SK-N-SH (cell line): ENCODE results near the gene ZNF547. TPM values are rescaled to one million over a fixed set of nuclear protein-coding genes. Genes with fewer than 3 reads are reported as not detected.

Experiments
- CTCF ChIA-PET: fragments of 300-600, 350-600 bp; formaldehyde crosslinking; extraction: SDS; loops from one replicate; lab custom pipeline; 2021; lab: Yijun Ruan, JAX
- POLR2A ChIA-PET: fragments of 350-600 bp; sonication (Branson Sonifier 250); formaldehyde crosslinking; extraction: SDS; loops from one replicate; lab custom pipeline; 2020; ENCODE audit warnings: antibody characterized with exemption, inconsistent platforms; lab: Yijun Ruan, JAX
- DNase-seq: peaks from one replicate; pipeline ENCODE4 v3.0.0; 2012
- H2AFZ ChIP-seq: fragments of 200-600 bp; sonication (generic); 2 replicates; pipeline ENCODE4 v1.8.1; 2016; ENCODE audit warnings: antibody characterized with exemption, mild to moderate bottlenecking, low read depth
- H3F3A ChIP-seq: fragments of 200-600 bp; sonication (generic); replicated peaks from 2 replicates; pipeline ENCODE3; 2016; ENCODE audit warnings: antibody characterized with exemption, mild to moderate bottlenecking; ENCODE audit not compliant: insufficient read depth
- H3K27ac ChIP-seq, 2 experiments: fragments of 200-500 bp in 1 of 2; fragments of 200-600 bp in 1 of 2; sonication (Bioruptor generic) in 1 of 2; sonication (generic), shearing (Covaris generic) in 1 of 2; 2 replicates each; pipeline versions ENCODE4 v1.5.1 to v1.6.1; 2014 to 2016; ENCODE audit warnings: low read depth in 2 of 2, inconsistent platforms in 1 of 2, low read length in 1 of 2, mild to moderate bottlenecking in 1 of 2, mixed read lengths in 1 of 2
- H3K27me3 ChIP-seq: fragments of 200-600 bp; sonication (generic), shearing (Covaris generic); 2 replicates; pipeline ENCODE4 v1.6.1; 2016; ENCODE audit warnings: mixed run types; ENCODE audit not compliant: insufficient read depth
- H3K36me3 ChIP-seq, 2 experiments: fragments of 200-500 bp in 1 of 2; fragments of 200-600 bp in 1 of 2; sonication (Bioruptor generic) in 1 of 2; sonication (generic) in 1 of 2; replicated peaks in 1 of 2; 2 replicates each; pipeline versions ENCODE3 to v1.5.1; 2014 to 2016; ENCODE audit warnings: low read length in 1 of 2, mild to moderate bottlenecking in 1 of 2; ENCODE audit not compliant: insufficient read depth in 2 of 2, control insufficient read depth in 1 of 2
- H3K4me1 ChIP-seq, 2 experiments: fragments of 200-500 bp in 1 of 2; fragments of 200-600 bp in 1 of 2; sonication (Bioruptor generic) in 1 of 2; sonication (generic), shearing (Covaris generic) in 1 of 2; 2 replicates each; pipeline versions ENCODE4 v1.5.1 to v1.6.1; 2014 to 2016; ENCODE audit warnings: low read depth in 1 of 2, low read length in 1 of 2, mixed run types in 1 of 2; ENCODE audit not compliant: insufficient read depth in 2 of 2, control insufficient read depth in 1 of 2
- H3K4me2 ChIP-seq: fragments of 200-600 bp; sonication (generic), shearing (Covaris generic); 2 replicates; pipeline ENCODE4 v1.6.1; 2017; ENCODE audit warnings: mixed run types
- H3K4me3 ChIP-seq, 2 experiments: fragments of 200-500 bp in 1 of 2; fragments of 200-600 bp in 1 of 2; sonication (Bioruptor generic) in 1 of 2; sonication (generic), shearing (Covaris generic) in 1 of 2; 2 replicates each; pipeline versions ENCODE4 v1.5.1 to v1.8.1; 2014 to 2016; ENCODE audit warnings: low read depth in 2 of 2, inconsistent platforms in 1 of 2, low read length in 1 of 2, mild to moderate bottlenecking in 1 of 2, mixed read lengths in 1 of 2, moderate library complexity in 1 of 2
- H3K79me2 ChIP-seq: fragments of 200-600 bp; sonication (generic); 2 replicates; pipeline ENCODE4 v1.8.1; 2017; ENCODE audit warnings: mild to moderate bottlenecking; ENCODE audit not compliant: insufficient read depth
- H3K9ac ChIP-seq: fragments of 200-600 bp; sonication (generic); 2 replicates; pipeline ENCODE4 v1.6.1; 2017; ENCODE audit warnings: mixed run types
- H3K9me2 ChIP-seq: fragments of 200-600 bp; sonication (generic); 2 replicates; pipeline ENCODE4 v1.6.1; 2017; ENCODE audit warnings: mixed run types
- H3K9me3 ChIP-seq: fragments of 200-600 bp; sonication (generic); 2 replicates; pipeline ENCODE4 v1.6.1; 2017; ENCODE audit warnings: mixed run types, mild to moderate bottlenecking, moderate library complexity
- H4K20me1 ChIP-seq: fragments of 200-600 bp; sonication (generic); 2 replicates; pipeline ENCODE4 v1.6.1; 2017; ENCODE audit warnings: mild to moderate bottlenecking, mixed run types; ENCODE audit not compliant: insufficient read depth
- CTCF ChIP-seq: fragments of 200-600 bp; sonication (generic); IDR thresholded peaks from 2 replicates; pipeline ENCODE4 v1.6.1; 2017; ENCODE audit warnings: antibody characterized with exemption, mild to moderate bottlenecking, moderate library complexity
- EZH2phosphoT487 ChIP-seq: fragments of 200-600 bp; sonication (generic); IDR thresholded peaks from 2 replicates; pipeline ENCODE4 v1.6.1; 2017; ENCODE audit warnings: low read depth, mixed run types, mild to moderate bottlenecking, antibody characterized with exemption, moderate library complexity, borderline replicate concordance
- FOSL2 ChIP-seq: IDR thresholded peaks from 2 replicates; pipeline ENCODE4 v1.4.0; 2012; ENCODE audit warnings: low read depth, mild to moderate bottlenecking, moderate library complexity, borderline replicate concordance
- FOXM1 ChIP-seq: IDR thresholded peaks from 2 replicates; pipeline ENCODE4 v1.4.0; 2012; ENCODE audit warnings: low read depth, mild to moderate bottlenecking
- GABPA ChIP-seq: IDR thresholded peaks from 2 replicates; pipeline ENCODE4 v1.4.0; 2012; ENCODE audit warnings: low read depth, mild to moderate bottlenecking
- GATA2 ChIP-seq: sonication (generic); formaldehyde crosslinking; IDR thresholded peaks from 2 replicates; pipeline ENCODE4 v1.5.0; 2020; ENCODE audit warnings: mild to moderate bottlenecking, missing genetic modification reagents
- MXI1 ChIP-seq: IDR thresholded peaks from 2 replicates; pipeline ENCODE4 v1.6.1; 2012; ENCODE audit warnings: mild to moderate bottlenecking, low read depth, low read length, improper control_type of control experiment
- NFIC ChIP-seq: IDR thresholded peaks from 2 replicates; pipeline ENCODE4 v1.4.0; 2012; ENCODE audit warnings: borderline replicate concordance
- NRF1 ChIP-seq: IDR thresholded peaks from 2 replicates; pipeline ENCODE4 v1.6.1; 2012; ENCODE audit warnings: low read depth, mild to moderate bottlenecking, low read length
- RXRA ChIP-seq: IDR thresholded peaks from 2 replicates; pipeline ENCODE4 v1.4.0; 2012; ENCODE audit warnings: low read depth, mild to moderate bottlenecking, borderline replicate concordance
- SIN3A ChIP-seq: IDR thresholded peaks from 2 replicates; pipeline ENCODE4 v1.6.1; 2012; ENCODE audit warnings: low read depth, mild to moderate bottlenecking, low read length, moderate library complexity, borderline replicate concordance
- SMC3 ChIP-seq: IDR thresholded peaks from 2 replicates; pipeline ENCODE4 v1.6.1; 2012; ENCODE audit warnings: low read depth, low read length, improper control_type of control experiment
- TCF12 ChIP-seq: IDR thresholded peaks from 2 replicates; pipeline ENCODE4 v1.4.0; 2012
- TEAD4 ChIP-seq: IDR thresholded peaks from 2 replicates; pipeline ENCODE4 v1.4.0; 2012; ENCODE audit warnings: mild to moderate bottlenecking, borderline replicate concordance; ENCODE audit not compliant: insufficient read depth
- YY1 ChIP-seq: IDR thresholded peaks from 2 replicates; pipeline ENCODE4 v1.4.0; 2012; ENCODE audit warnings: low read depth, mild to moderate bottlenecking
- WGBS: methylation state at CpG from one replicate; pipeline ENCODE4 v1.1.6; 2017; ENCODE audit warnings: low lambda C conversion rate; 5-methylcytosine and 5-hydroxymethylcytosine counted together
- polyA plus RNA-seq, 3 experiments: library from polyadenylated mRNA; depleted of rRNA; stranded (reverse); fragments of >200 nt; gene quantifications; 2 replicates each; pipeline ENCODE4 v1.2.3, GENCODE V29; 2012
- TF ChIP-seq, protein P1 (sequence below): IDR thresholded peaks from 2 replicates; pipeline ENCODE4 v1.4.0; 2012; ENCODE audit warnings: low read depth, borderline replicate concordance
- TF ChIP-seq, protein P2 (sequence below): IDR thresholded peaks from 2 replicates; pipeline ENCODE4 v1.4.0; 2012; ENCODE audit warnings: low read depth, borderline replicate concordance
- TF ChIP-seq, protein P3 (sequence below): IDR thresholded peaks from 2 replicates; pipeline ENCODE4; 2012

ZNF547 gene
- polyA plus RNA-seq, 1 of the 3 experiments (the other 2 are of a cell fraction) = 1.5 TPM

GRCh38 chr19:57355916-57356315, 7.4 kb upstream of the ZNF547 start:
- CTCF ChIA-PET = interaction anchor here (0.8 kb wide), 1 partner anchor 51 kb away, joined by 3 read pairs; no protein-coding TSS in a partner anchor
- WGBS = 88% methylated on average over 4 of the region's 4 CpGs
- peaks cover 36 to 57% of the 10 kb centered on the region in 2 experiments for H3K36me3 ChIP-seq

More at GRCh38 chr19:57355916-57356315, 7.4 kb upstream of the ZNF547 start:
- POLR2A ChIA-PET = no interaction called here
- Histone ChIP-seq H2AFZ (no peak overlapping the region), H3K27me3 (no peaks in the 10 kb centered on the region), H3K9me3 (no peaks in the 10 kb centered on the region), H3K27ac (no peak overlapping the region), H3K4me2 (no peak overlapping the region), H3K4me1 (peaks cover 7 to 16% of the 10 kb centered on the region in 2 experiments; a peak in 2 of 4 replicates), H3K9me2 (no peaks in the 10 kb centered on the region), H3K4me3 (no peak overlapping the region), H3K9ac (no peak overlapping the region), H3F3A (no peaks in the 10 kb centered on the region), H4K20me1 (no peaks in the 10 kb centered on the region), H3K79me2 (peaks cover 35% of the 10 kb centered on the region)
- TF ChIP-seq MXI1 (no peak), RXRA (no peak), TCF12 (no peak), NFIC (no peak), NRF1 (no peak), FOXM1 (no peak), CTCF (no peak), GABPA (no peak), SMC3 (no peak), YY1 (no peak), EZH2phosphoT487 (no peak), FOSL2 (no peak), GATA2 (CRISPR knock-in tag) (no peak), SIN3A (no peak), TEAD4 (no peak)
- TF ChIP-seq, protein P1, sequence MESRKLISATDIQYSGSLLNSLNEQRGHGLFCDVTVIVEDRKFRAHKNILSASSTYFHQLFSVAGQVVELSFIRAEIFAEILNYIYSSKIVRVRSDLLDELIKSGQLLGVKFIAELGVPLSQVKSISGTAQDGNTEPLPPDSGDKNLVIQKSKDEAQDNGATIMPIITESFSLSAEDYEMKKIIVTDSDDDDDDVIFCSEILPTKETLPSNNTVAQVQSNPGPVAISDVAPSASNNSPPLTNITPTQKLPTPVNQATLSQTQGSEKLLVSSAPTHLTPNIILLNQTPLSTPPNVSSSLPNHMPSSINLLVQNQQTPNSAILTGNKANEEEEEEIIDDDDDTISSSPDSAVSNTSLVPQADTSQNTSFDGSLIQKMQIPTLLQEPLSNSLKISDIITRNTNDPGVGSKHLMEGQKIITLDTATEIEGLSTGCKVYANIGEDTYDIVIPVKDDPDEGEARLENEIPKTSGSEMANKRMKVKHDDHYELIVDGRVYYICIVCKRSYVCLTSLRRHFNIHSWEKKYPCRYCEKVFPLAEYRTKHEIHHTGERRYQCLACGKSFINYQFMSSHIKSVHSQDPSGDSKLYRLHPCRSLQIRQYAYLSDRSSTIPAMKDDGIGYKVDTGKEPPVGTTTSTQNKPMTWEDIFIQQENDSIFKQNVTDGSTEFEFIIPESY = no peak
- TF ChIP-seq, protein P2, sequence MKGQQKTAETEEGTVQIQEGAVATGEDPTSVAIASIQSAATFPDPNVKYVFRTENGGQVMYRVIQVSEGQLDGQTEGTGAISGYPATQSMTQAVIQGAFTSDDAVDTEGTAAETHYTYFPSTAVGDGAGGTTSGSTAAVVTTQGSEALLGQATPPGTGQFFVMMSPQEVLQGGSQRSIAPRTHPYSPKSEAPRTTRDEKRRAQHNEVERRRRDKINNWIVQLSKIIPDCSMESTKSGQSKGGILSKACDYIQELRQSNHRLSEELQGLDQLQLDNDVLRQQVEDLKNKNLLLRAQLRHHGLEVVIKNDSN = no peak
- TF ChIP-seq, protein P3, sequence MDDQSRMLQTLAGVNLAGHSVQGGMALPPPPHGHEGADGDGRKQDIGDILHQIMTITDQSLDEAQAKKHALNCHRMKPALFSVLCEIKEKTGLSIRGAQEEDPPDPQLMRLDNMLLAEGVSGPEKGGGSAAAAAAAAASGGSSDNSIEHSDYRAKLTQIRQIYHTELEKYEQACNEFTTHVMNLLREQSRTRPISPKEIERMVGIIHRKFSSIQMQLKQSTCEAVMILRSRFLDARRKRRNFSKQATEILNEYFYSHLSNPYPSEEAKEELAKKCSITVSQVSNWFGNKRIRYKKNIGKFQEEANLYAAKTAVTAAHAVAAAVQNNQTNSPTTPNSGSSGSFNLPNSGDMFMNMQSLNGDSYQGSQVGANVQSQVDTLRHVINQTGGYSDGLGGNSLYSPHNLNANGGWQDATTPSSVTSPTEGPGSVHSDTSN = no peak
- no peak for DNase-seq
